K562 (cell line): ENCODE results near the gene FDX2. TPM values are rescaled to one million over a fixed set of nuclear protein-coding genes. Genes with fewer than 3 reads are reported as not detected.

Source experiments
- ATAC-seq: fragments of 200-7000 bp; cut with Tn5 transposase; 3 replicates; pipeline ENCODE4 v1.9.1; 2020; ENCODE audit warnings: moderate library complexity
- BruUV-seq: library from RNA; stranded (reverse); fragments of 400-500 nt; replicated peaks from 2 replicates; lab custom pipeline; 2021; lab: Mats Ljungman, UMichigan
- CTCF ChIA-PET: fragments of 300-600 bp; formaldehyde crosslinking; extraction: SDS; loops from one replicate; lab custom pipeline; 2021; ENCODE audit warnings: low intra/inter-chr PET ratio; lab: Yijun Ruan, JAX
- POLR2A ChIA-PET: fragments of 300-600, 350-650 bp; sonication (Branson Sonifier 250); formaldehyde crosslinking; extraction: SDS; loops from one replicate; lab custom pipeline; 2021; ENCODE audit warnings: antibody characterized with exemption, inconsistent platforms; lab: Yijun Ruan, JAX
- DNase-seq, 4 experiments: peaks; one replicate each; pipeline versions ENCODE4 v3.0.0 to v3.0.0-alpha.2; 2011 to 2018; ENCODE audit warnings: low spot score in 3 of 4, mixed read lengths in 3 of 4; ENCODE audit errors: extremely low read depth in 1 of 4
- FAIRE-seq: peaks from 2 replicates; lab custom pipeline; 2011; peaks lifted over from hg19 to GRCh38; lab: Jason Lieb, UNC
- H2AFZ ChIP-seq: 2 replicates; pipeline ENCODE4 v1.6.0; 2011; ENCODE audit warnings: low read depth, low read length, control low read depth, inconsistent platforms
- H3K27ac ChIP-seq: fragments of 200-600 bp; 3 replicates; pipeline ENCODE4 v1.8.0; 2011; ENCODE audit warnings: low read depth, mild to moderate bottlenecking, control low read depth, inconsistent platforms, low read length, moderate library complexity, mixed read lengths; ENCODE audit errors: extremely low read depth
- H3K27me3 ChIP-seq, 2 experiments: fragments of 300-600 bp in 1 of 2; 2 replicates in 1 of 2; 3 replicates in 1 of 2; pipeline versions ENCODE4 v1.6.0 to v1.8.0; 2011; ENCODE audit warnings: inconsistent platforms in 2 of 2, low read length in 2 of 2, mild to moderate bottlenecking in 1 of 2, mixed read lengths in 1 of 2, moderate library complexity in 1 of 2; ENCODE audit not compliant: control insufficient read depth in 2 of 2, insufficient read depth in 2 of 2
- H3K36me3 ChIP-seq: fragments of 300-600 bp; 3 replicates; pipeline ENCODE4 v1.8.0; 2011; ENCODE audit warnings: mild to moderate bottlenecking, low read length, inconsistent platforms; ENCODE audit not compliant: control insufficient read depth, insufficient read depth
- H3K4me1 ChIP-seq, 2 experiments: fragments of 200-600 bp in 1 of 2; replicated peaks in 1 of 2; 2 replicates in 1 of 2; 3 replicates in 1 of 2; pipeline versions ENCODE4 v1.5.1 to v1.8.0; 2011; ENCODE audit warnings: inconsistent platforms in 2 of 2, low read length in 2 of 2, mild to moderate bottlenecking in 1 of 2, mixed read lengths in 1 of 2, moderate library complexity in 1 of 2; ENCODE audit not compliant: control insufficient read depth in 2 of 2, insufficient read depth in 2 of 2
- H3K4me2 ChIP-seq: 2 replicates; pipeline ENCODE4 v1.6.1; 2011; ENCODE audit warnings: low read length, control low read depth, inconsistent platforms, mixed read lengths; ENCODE audit not compliant: insufficient read depth
- H3K4me3 ChIP-seq: fragments of 200-600 bp; sonication (generic), shearing (Covaris generic); 2 replicates; pipeline ENCODE4 v1.5.1; 2016; ENCODE audit warnings: control low read depth, inconsistent platforms
- H3K79me2 ChIP-seq: fragments of 200-600 bp; 3 replicates; pipeline ENCODE4 v1.8.0; 2011; ENCODE audit warnings: low read length, inconsistent platforms; ENCODE audit not compliant: control insufficient read depth, insufficient read depth
- H3K9ac ChIP-seq, 2 experiments: 2 replicates each; pipeline versions ENCODE4 v1.6.0 to v1.6.1; 2011; ENCODE audit warnings: low read depth in 2 of 2, low read length in 2 of 2, control low read depth in 1 of 2, inconsistent platforms in 1 of 2, mild to moderate bottlenecking in 1 of 2, mixed read lengths in 1 of 2; ENCODE audit not compliant: insufficient read depth in 1 of 2
- H3K9me1 ChIP-seq: one replicate; pipeline ENCODE4 v1.6.0; 2011; ENCODE audit warnings: inconsistent platforms, mild to moderate bottlenecking, low read length, moderate library complexity; ENCODE audit not compliant: control insufficient read depth, insufficient read depth
- H3K9me3 ChIP-seq: replicated peaks from 2 replicates; pipeline ENCODE4 v1.5.1; 2011; ENCODE audit warnings: low read depth, low read length, inconsistent platforms; ENCODE audit not compliant: control insufficient read depth, insufficient read depth
- H4K20me1 ChIP-seq: replicated peaks from 2 replicates; pipeline ENCODE4 v1.6.1; 2011; ENCODE audit warnings: low read length, inconsistent platforms, mixed read lengths; ENCODE audit not compliant: control insufficient read depth, insufficient read depth
- CEBPG ChIP-seq, 3 experiments: fragments of 200-800 bp in 1 of 3; sonication (Bioruptor generic) in 1 of 3; sonication (generic) in 1 of 3; formaldehyde crosslinking in 1 of 3; IDR thresholded peaks in 2 of 3; conservative IDR thresholded peaks in 1 of 3; 2 replicates each; pipeline versions ENCODE4 v1.6.1 to v1.8.0; 2016 to 2022; ENCODE audit warnings: missing compliant biosample characterization in 2 of 3, missing genetic modification characterization in 2 of 3, mild to moderate bottlenecking in 1 of 3, missing genetic modification reagents in 1 of 3
- CXXC5 ChIP-seq: fragments of 250-450 bp; sonication (Bioruptor Pico); IDR thresholded peaks from 2 replicates; pipeline ENCODE4 v1.8.0; 2022; ENCODE audit warnings: inconsistent platforms, mild to moderate bottlenecking, moderate library complexity
- HMGN3 ChIP-seq: IDR thresholded peaks from 2 replicates; pipeline ENCODE4 v1.6.1; 2011; ENCODE audit warnings: borderline replicate concordance, low read depth, mild to moderate bottlenecking, mixed read lengths, low read length; ENCODE audit not compliant: insufficient read length; ENCODE audit errors: extremely low read depth
- POLR2G ChIP-seq: fragments of 200-400 bp; formaldehyde crosslinking; IDR thresholded peaks from 2 replicates; pipeline ENCODE4 v1.6.1; 2017; ENCODE audit warnings: low read depth, mild to moderate bottlenecking, antibody characterized with exemption, low read length, moderate library complexity
- ZBTB1 ChIP-seq: sonication (generic); formaldehyde crosslinking; IDR thresholded peaks from 2 replicates; pipeline ENCODE4 v1.8.1; 2023; ENCODE audit warnings: missing genetic modification reagents, low read depth, mild to moderate bottlenecking, borderline replicate concordance
- ZNF785 ChIP-seq: fragments of 250-450 bp; sonication (Bioruptor Pico); IDR thresholded peaks from 2 replicates; pipeline ENCODE4 v1.4.0; 2020; ENCODE audit warnings: mild to moderate bottlenecking
- WGBS: fragments of 100-300 bp; shearing (Covaris generic); methylation state at CpG from one replicate; pipeline ENCODE4 v1.1.6; 2016; ENCODE audit warnings: low coverage, mixed read lengths; ENCODE audit not compliant: insufficient coverage; ENCODE audit errors: missing lambda C conversion rate; 5-methylcytosine and 5-hydroxymethylcytosine counted together
- in situ Hi-C: fragments of 300-500 bp; cut with MboI; formaldehyde crosslinking; loops from 4 replicates; pipeline ENCODE4 v1.15.0; 2018; ENCODE audit warnings: inconsistent platforms, mixed read lengths
- intact Hi-C: fragments of 100-400 bp; cut with micrococcal nuclease; formaldehyde crosslinking; loops from 2 replicates; pipeline ENCODE4 v1.14.2; 2022
- polyA plus RNA-seq, 8 experiments: library from polyadenylated mRNA; depleted of rRNA in 4 of 8; stranded (reverse) in 5 of 8; unstranded in 3 of 8; fragments of >200 nt; fragmentation: Nextera tagmentation in 2 of 8; fragmentation: Illumina TruSeq in 1 of 8; extraction: Ambion mirVana in 2 of 8; extraction: Trizol in 1 of 8; gene quantifications; 2 replicates each; pipeline versions ENCODE4 v1.2.1 to v1.2.3, GENCODE V29; 2011 to 2014; ENCODE audit warnings: inconsistent platforms in 1 of 8, missing spikeins in 1 of 8
- total RNA-seq, 7 experiments: library from RNA; depleted of rRNA in 6 of 7; stranded (reverse); fragments of >200 nt in 6 of 7; fragmentation: Illumina TruSeq in 2 of 7; extraction: Trizol in 2 of 7; gene quantifications; 2 replicates each; pipeline versions ENCODE4 v1.2.1 to v1.2.3, GENCODE V29; 2011 to 2021; ENCODE audit warnings: low replicate concordance in 1 of 7
- TF ChIP-seq, protein P1 (sequence below): fragments of 250-450 bp; sonication (Bioruptor Pico); IDR thresholded peaks from 2 replicates; pipeline ENCODE4 v1.5.0; 2021; ENCODE audit warnings: mild to moderate bottlenecking, borderline replicate concordance

The FDX2 gene
- total and polyA plus RNA-seq, 9 of the 15 experiments (the other 6 are each of a cell fraction or from before 2014, with no cell fraction given), result 2.5 to 49.8 (median 29.7) TPM

DNA sequence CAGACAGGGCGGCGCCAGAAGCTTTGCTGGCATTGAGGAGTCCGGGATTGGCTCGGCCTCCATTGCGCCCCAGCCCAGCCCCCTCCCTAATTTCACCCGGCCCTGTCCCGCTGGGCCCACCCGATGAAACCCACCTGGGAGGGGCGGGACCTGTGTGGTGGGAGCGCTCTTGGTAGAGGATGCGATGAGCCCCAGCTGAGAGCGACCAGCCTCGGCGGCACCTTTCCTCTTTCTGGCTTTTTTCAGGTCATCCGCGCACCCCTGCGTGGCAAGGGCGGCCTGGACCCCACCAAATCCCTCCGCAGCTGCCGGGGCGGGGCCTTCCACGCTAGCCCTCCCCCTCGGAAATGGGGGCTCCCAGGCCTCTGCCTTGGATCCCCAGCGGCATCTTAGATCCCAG is 6.4 kb downstream of the FDX2 start, which contains the start of gene ZGLP1:
Gene ZGLP1 (minus strand): TSS at position 393 of the 400 bp plus-strand sequence.
- TF ChIP-seq HMGN3 (no peak), CEBPG (CRISPR knock-in tag; IDR thresholded peaks at IDR 0.05) (no peak), CEBPG (tag; conservative IDR thresholded peaks at IDR 0.05 in 1 of 2, IDR thresholded peaks at IDR 0.05 in 1 of 2) (no peak), ZBTB1 (CRISPR knock-in tag) (no peak), CXXC5 (no peak), ZNF785 (no peak), POLR2G (peak; percentile 33)
- TF ChIP-seq, protein P1, sequence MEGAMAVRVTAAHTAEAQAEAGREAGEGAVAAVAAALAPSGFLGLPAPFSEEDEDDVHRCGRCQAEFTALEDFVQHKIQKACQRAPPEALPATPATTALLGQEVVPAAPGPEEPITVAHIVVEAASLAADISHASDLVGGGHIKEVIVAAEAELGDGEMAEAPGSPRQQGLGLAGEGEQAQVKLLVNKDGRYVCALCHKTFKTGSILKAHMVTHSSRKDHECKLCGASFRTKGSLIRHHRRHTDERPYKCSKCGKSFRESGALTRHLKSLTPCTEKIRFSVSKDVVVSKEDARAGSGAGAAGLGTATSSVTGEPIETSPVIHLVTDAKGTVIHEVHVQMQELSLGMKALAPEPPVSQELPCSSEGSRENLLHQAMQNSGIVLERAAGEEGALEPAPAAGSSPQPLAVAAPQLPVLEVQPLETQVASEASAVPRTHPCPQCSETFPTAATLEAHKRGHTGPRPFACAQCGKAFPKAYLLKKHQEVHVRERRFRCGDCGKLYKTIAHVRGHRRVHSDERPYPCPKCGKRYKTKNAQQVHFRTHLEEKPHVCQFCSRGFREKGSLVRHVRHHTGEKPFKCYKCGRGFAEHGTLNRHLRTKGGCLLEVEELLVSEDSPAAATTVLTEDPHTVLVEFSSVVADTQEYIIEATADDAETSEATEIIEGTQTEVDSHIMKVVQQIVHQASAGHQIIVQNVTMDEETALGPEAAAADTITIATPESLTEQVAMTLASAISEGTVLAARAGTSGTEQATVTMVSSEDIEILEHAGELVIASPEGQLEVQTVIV (CRISPR knock-in tag), result no peak
- H3K4me3 ChIP-seq, result no peak within 1 kb of the TSS
- FAIRE-seq (no peak), DNase-seq (no peak), ATAC-seq (no peak)
- H3K9me3 ChIP-seq, result no peaks in the 10 kb centered on the region
- WGBS, result 96% methylated on average over 14 of the region's 24 CpGs
- intact Hi-C loops (no loop called here), in situ Hi-C loops (no loop called here)
- H3K4me1 ChIP-seq, result peaks cover 18 to 47% of the 10 kb centered on the region in 2 experiments; a peak in 4 of 5 replicates
- H3K27me3 ChIP-seq, result no peaks in the 10 kb centered on the region
- H2AFZ ChIP-seq, result no peak within 1 kb of the TSS
- peaks cover 37% of the 10 kb centered on the region; the same call in 1 of the 3 replicates for H3K36me3 ChIP-seq
- H3K9ac ChIP-seq, result peak within 1 kb of the TSS in 1 of 2 experiments; percentile 70; a peak in 2 of 4 replicates
- H3K27ac ChIP-seq, result no peak within 1 kb of the TSS
- no peaks in the 10 kb centered on the region for H4K20me1 ChIP-seq
- POLR2A ChIA-PET, result interaction anchor here (1.7 kb wide), 1 partner anchor 11 kb away, joined by 4 read pairs; no protein-coding TSS in a partner anchor
- no peak within 1 kb of the TSS for H3K4me2 ChIP-seq
- peaks cover 7% of the 10 kb centered on the region; the same call in 2 of the 3 replicates for H3K79me2 ChIP-seq
- CTCF ChIA-PET, result no interaction called here
- BruUV-seq, result no TSS peak
- H3K9me1 ChIP-seq, result no peaks in the 10 kb centered on the region
